MCF 10A (cell line): Measurements from ENCODE around the gene OGDHL. TPM values are rescaled to one million over a fixed set of nuclear protein-coding genes. Genes with fewer than 3 reads are reported as not detected.
"Not testable (repeated sequence)": the region's sequence is repeated elsewhere in the genome, so short reads cannot be mapped to it uniquely, and the experiment has no call there.

Source experiments
- BruUV-seq: library from RNA; stranded (reverse); fragments of 400-500 nt; replicated peaks from 2 replicates; lab custom pipeline; 2021; lab: Mats Ljungman, UMichigan
- CTCF ChIA-PET: fragments of 300-600 bp; sonication (Branson Sonifier 250); formaldehyde crosslinking; extraction: SDS; loops from one replicate; lab custom pipeline; 2021; ENCODE audit warnings: antibody characterized with exemption, inconsistent platforms; lab: Yijun Ruan, JAX
- POLR2A ChIA-PET: fragments of 300-600, 350-650 bp; sonication (Branson Sonifier 250); formaldehyde crosslinking; extraction: SDS; loops from one replicate; lab custom pipeline; 2020; ENCODE audit warnings: antibody characterized with exemption, inconsistent platforms; lab: Yijun Ruan, JAX
- DNase-seq: peaks from one replicate; pipeline ENCODE4 v3.0.0-alpha.2; 2018; ENCODE audit not compliant: unreplicated experiment
- H3K27ac Mint-ChIP-seq: one replicate; pipeline ENCODE4 v1.8.0; 2022; ENCODE audit warnings: mild to moderate bottlenecking, low read depth, mixed read lengths; ENCODE audit not compliant: unreplicated experiment
- H3K27me3 Mint-ChIP-seq: one replicate; pipeline ENCODE4 v1.8.0; 2022; ENCODE audit warnings: mixed read lengths; ENCODE audit not compliant: insufficient read depth, unreplicated experiment
- H3K36me3 Mint-ChIP-seq: one replicate; pipeline ENCODE4 v1.8.0; 2022; ENCODE audit warnings: mild to moderate bottlenecking, moderate library complexity, mixed read lengths; ENCODE audit not compliant: insufficient read depth, unreplicated experiment
- H3K4me1 Mint-ChIP-seq: one replicate; pipeline ENCODE4 v1.8.0; 2022; ENCODE audit warnings: mixed read lengths; ENCODE audit not compliant: insufficient read depth, unreplicated experiment
- H3K4me3 Mint-ChIP-seq: one replicate; pipeline ENCODE4 v1.8.0; 2022; ENCODE audit warnings: mild to moderate bottlenecking, moderate library complexity, mixed read lengths; ENCODE audit not compliant: unreplicated experiment
- H3K9me3 Mint-ChIP-seq: one replicate; pipeline ENCODE4 v1.8.0; 2022; ENCODE audit warnings: mixed read lengths; ENCODE audit not compliant: unreplicated experiment
- intact Hi-C: fragments of 100-400 bp; cut with micrococcal nuclease; formaldehyde crosslinking; loops from 2 replicates; pipeline ENCODE4 v1.14.1; 2022
- total RNA-seq: library from RNA; stranded (reverse); gene quantifications from 2 replicates; pipeline ENCODE4 v1.2.3, GENCODE V29; 2022
- TF ChIP-seq, protein P1 (sequence below): fragments of 200-600 bp; IDR thresholded peaks from one replicate; pipeline ENCODE4 v1.8.0; 2022; ENCODE audit warnings: antibody characterized with exemption, mild to moderate bottlenecking; ENCODE audit not compliant: unreplicated experiment

OGDHL gene
- total RNA-seq, 1 experiment from 2014 or later: 0.28 TPM

DNA sequence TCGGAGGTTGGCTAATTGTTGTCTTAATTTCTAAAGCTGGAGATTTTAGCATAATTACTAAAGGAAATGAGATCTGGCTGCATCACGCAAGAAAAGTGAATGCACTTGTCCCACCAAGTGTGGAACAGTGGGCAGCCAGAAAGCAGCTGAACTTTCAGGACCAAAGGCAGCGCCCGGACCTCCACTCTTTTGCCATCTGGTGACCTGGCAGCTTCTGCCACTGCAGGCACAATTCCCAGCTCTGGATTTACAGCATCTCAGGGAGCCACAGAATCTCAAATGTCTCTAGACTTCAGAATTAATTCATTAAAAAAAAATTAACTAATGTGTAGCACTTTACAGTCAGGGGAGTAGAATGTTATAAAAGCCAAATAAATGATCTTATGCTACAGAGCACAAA is 14.7 kb upstream of the OGDHL start:
- Mint-ChIP-seq H3K4me1 (no peaks in the 10 kb centered on the region), H3K27ac (no peak overlapping the region), H3K4me3 (no peak overlapping the region), H3K27me3 (peaks cover 38% of the 10 kb centered on the region), H3K9me3 (no peaks in the 10 kb centered on the region), H3K36me3 (no peaks in the 10 kb centered on the region)
- no peak for DNase-seq
- TF ChIP-seq, protein P1, sequence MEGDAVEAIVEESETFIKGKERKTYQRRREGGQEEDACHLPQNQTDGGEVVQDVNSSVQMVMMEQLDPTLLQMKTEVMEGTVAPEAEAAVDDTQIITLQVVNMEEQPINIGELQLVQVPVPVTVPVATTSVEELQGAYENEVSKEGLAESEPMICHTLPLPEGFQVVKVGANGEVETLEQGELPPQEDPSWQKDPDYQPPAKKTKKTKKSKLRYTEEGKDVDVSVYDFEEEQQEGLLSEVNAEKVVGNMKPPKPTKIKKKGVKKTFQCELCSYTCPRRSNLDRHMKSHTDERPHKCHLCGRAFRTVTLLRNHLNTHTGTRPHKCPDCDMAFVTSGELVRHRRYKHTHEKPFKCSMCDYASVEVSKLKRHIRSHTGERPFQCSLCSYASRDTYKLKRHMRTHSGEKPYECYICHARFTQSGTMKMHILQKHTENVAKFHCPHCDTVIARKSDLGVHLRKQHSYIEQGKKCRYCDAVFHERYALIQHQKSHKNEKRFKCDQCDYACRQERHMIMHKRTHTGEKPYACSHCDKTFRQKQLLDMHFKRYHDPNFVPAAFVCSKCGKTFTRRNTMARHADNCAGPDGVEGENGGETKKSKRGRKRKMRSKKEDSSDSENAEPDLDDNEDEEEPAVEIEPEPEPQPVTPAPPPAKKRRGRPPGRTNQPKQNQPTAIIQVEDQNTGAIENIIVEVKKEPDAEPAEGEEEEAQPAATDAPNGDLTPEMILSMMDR: no peak
- POLR2A ChIA-PET: no interaction called here
- CTCF ChIA-PET: interaction anchor here (0.7 to 1.5 kb wide), 2 partner anchors 9 to 31 kb away, joined by 3 read pairs; no protein-coding TSS in a partner anchor
- intact Hi-C loops: no loop called here
- no TSS peak for BruUV-seq

DNA sequence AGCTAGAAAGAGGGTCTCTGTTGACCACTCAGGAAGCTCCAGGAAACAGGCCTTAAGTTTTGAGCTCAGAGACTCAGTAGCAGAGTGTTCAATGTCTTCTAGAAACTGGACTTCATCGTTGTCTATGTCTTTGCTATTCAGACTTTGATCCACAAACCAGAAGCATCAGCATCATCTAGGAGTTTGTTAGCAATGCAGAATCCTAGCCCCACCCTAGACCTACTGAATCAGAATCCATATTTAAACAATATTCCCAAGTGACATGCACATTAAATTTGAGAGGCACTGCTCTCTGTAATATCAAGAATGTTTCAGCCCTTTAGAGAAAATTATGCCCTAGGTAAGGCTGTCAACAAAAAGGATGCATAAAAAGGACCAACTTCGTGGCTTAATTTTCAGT is 12.9 kb upstream of the OGDHL start:
- Mint-ChIP-seq H3K27ac (no peak overlapping the region), H3K36me3 (no peaks in the 10 kb centered on the region), H3K4me1 (no peaks in the 10 kb centered on the region), H3K4me3 (no peak overlapping the region), H3K27me3 (peaks cover 51% of the 10 kb centered on the region), H3K9me3 (no peaks in the 10 kb centered on the region)
- DNase-seq: no peak
- intact Hi-C loops: no loop called here
- TF ChIP-seq, protein P1: no peak
- ChIA-PET POLR2A (interaction anchor here (1.0 kb wide), 1 partner anchor 12 kb away, joined by 4 read pairs; no protein-coding TSS in a partner anchor), CTCF (no interaction called here)
- BruUV-seq: no TSS peak

DNA sequence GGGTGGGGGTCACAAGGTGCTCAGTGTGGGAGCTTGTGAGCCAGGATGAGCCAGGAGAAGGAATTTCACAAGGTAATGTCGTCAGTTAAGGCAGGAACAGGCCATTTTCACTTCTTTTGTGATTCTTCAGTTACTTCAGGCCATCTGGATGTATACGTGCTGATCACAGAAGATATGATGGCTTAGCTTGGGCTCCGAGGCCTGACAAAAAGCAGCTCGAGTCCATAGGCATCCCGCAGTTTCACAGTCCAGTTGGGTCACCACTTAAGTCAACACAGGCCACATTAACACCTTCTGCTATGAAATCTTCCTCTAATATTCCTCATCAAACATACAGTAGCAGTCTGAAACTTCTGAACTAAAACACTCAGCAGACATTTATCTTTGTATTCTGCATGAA is 10.8 kb upstream of the OGDHL start:
- H3K27me3 Mint-ChIP-seq: peaks cover 46% of the 10 kb centered on the region
- POLR2A ChIA-PET: interaction anchor here (1.0 kb wide), 1 partner anchor 22 kb away, joined by 4 read pairs; no protein-coding TSS in a partner anchor
- BruUV-seq, H3K4me1 Mint-ChIP-seq, H3K36me3 Mint-ChIP-seq, H3K4me3 Mint-ChIP-seq, H3K27ac Mint-ChIP-seq, intact Hi-C loops, H3K9me3 Mint-ChIP-seq, DNase-seq: not testable (repeated sequence)
- CTCF ChIA-PET: interaction anchor here (0.7 to 1.2 kb wide), 2 partner anchors 178 to 264 kb away, joined by 4 to 5 read pairs; no protein-coding TSS in a partner anchor

GRCh38 chr10:49771046-49771445 is 8.9 kb upstream of the OGDHL start:
- H3K36me3 Mint-ChIP-seq, DNase-seq, BruUV-seq, H3K4me3 Mint-ChIP-seq, H3K4me1 Mint-ChIP-seq, H3K9me3 Mint-ChIP-seq, H3K27ac Mint-ChIP-seq, POLR2A ChIA-PET, intact Hi-C loops: not testable (repeated sequence)
- H3K27me3 Mint-ChIP-seq: peaks cover 56% of the 10 kb centered on the region
- CTCF ChIA-PET: interaction anchor here (1.5 kb wide), 1 partner anchor 71 kb away, joined by 4 read pairs; no protein-coding TSS in a partner anchor

DNA sequence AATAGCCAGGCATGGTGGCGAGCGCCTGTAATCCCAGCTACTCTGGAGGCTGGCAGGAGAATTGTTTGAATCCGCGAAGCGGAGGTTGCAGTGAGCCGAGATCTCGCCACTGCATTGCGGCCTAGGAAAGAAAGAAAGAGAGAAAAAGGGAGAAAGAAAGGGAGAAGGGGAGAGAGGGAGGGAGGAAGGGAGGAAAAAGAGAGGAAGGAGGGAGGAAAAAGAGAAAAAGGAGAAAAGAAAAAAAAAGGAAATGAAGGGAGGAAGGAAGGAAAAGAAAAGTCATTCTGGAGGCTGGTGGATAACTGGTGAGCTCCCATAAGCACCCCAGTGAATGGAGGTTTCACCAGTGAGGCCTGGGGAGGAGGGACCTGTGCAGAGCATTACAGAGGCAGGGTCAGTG is 7.6 kb upstream of the OGDHL start:
- TF ChIP-seq, protein P1: no peak
- intact Hi-C loops: loop anchor here (10.0 kb wide), 1 partner anchor 165 kb away; no protein-coding TSS in a partner anchor
- no peak for DNase-seq
- Mint-ChIP-seq H3K9me3 (no peaks in the 10 kb centered on the region), H3K27me3 (peaks cover 52% of the 10 kb centered on the region), H3K4me3 (no peak overlapping the region), H3K4me1 (no peaks in the 10 kb centered on the region), H3K27ac (no peak overlapping the region), H3K36me3 (no peaks in the 10 kb centered on the region)
- CTCF ChIA-PET: interaction anchor here (1.5 kb wide), 1 partner anchor 70 kb away, joined by 4 read pairs; no protein-coding TSS in a partner anchor
- no TSS peak for BruUV-seq
- POLR2A ChIA-PET: no interaction called here
